B cell (primary cell): ENCODE results near the gene GOLT1B. TPM values are rescaled to one million over a fixed set of nuclear protein-coding genes. Genes with fewer than 3 reads are reported as not detected.

ENCODE experiments used
- ATAC-seq: fragments of 200-7000 bp; cut with Tn5 transposase; one replicate; pipeline ENCODE4 v1.10.0; 2021; ENCODE audit warnings: low read depth, mild to moderate bottlenecking, moderate number of reproducible peaks, moderate library complexity
- CTCF ChIA-PET: fragments of 350-600 bp; sonication (Branson Sonifier 250); formaldehyde crosslinking; loops from one replicate; lab custom pipeline; 2021; ENCODE audit warnings: antibody characterized with exemption, inconsistent platforms; lab: Charles Lee
- POLR2A ChIA-PET: fragments of 350-600 bp; sonication (Branson Sonifier 250); formaldehyde crosslinking; loops from one replicate; lab custom pipeline; 2021; ENCODE audit warnings: antibody characterized with exemption; lab: Charles Lee
- DNase-seq: peaks from one replicate; pipeline ENCODE4 v3.0.0; 2013
- H2AFZ ChIP-seq: 2 replicates; pipeline ENCODE4 v1.6.1; 2012; ENCODE audit warnings: mild to moderate bottlenecking, low read depth, low read length; ENCODE audit not compliant: insufficient read depth, poor library complexity, severe bottlenecking
- H3K27ac ChIP-seq, 2 donors: 1 replicate in 1 of 2; 2 replicates in 1 of 2; pipeline ENCODE4 v1.5.1; 2012 to 2013; ENCODE audit warnings: low read length in 2 of 2, mild to moderate bottlenecking in 2 of 2, moderate library complexity in 1 of 2
- H3K27me3 ChIP-seq, 4 experiments: fragments of 200-600 bp in 1 of 4; sonication (generic) in 1 of 4; replicated peaks in 1 of 4; 1 replicate in 2 of 4; 2 replicates in 2 of 4; pipeline versions ENCODE4 v1.6.1 to v1.7.0; 2013 to 2016; ENCODE audit warnings: low read length in 3 of 4, mild to moderate bottlenecking in 2 of 4, mixed read lengths in 1 of 4, moderate library complexity in 1 of 4; ENCODE audit not compliant: insufficient read depth in 4 of 4, control insufficient read depth in 3 of 4; ENCODE audit errors: control extremely low read depth in 1 of 4
- H3K36me3 ChIP-seq, 2 experiments: replicated peaks in 1 of 2; 1 replicate in 1 of 2; 2 replicates in 1 of 2; pipeline versions ENCODE4 v1.6.1 to v1.7.1; 2013; ENCODE audit warnings: low read length in 1 of 2; ENCODE audit not compliant: insufficient read depth in 2 of 2, control insufficient read depth in 1 of 2; ENCODE audit errors: control extremely low read depth in 1 of 2, extremely low read depth in 1 of 2
- H3K4me1 ChIP-seq, 2 donors: fragments of 200-600 bp in 1 of 2; sonication (generic) in 1 of 2; 1 replicate in 1 of 2; 2 replicates in 1 of 2; pipeline versions ENCODE4 v1.5.1 to v1.6.1; 2013 to 2017; ENCODE audit warnings: low read length in 2 of 2; ENCODE audit not compliant: control insufficient read depth in 2 of 2, insufficient read depth in 2 of 2
- H3K4me2 ChIP-seq: replicated peaks from 2 replicates; pipeline ENCODE3; 2012; ENCODE audit warnings: mild to moderate bottlenecking, low read depth, low read length; ENCODE audit not compliant: poor library complexity, severe bottlenecking
- H3K4me3 ChIP-seq, 5 experiments: fragments of 200-600 bp in 1 of 5; sonication (generic) in 1 of 5; 1 replicate in 3 of 5; 2 replicates in 2 of 5; pipeline versions ENCODE4 v1.5.1 to v1.7.0; 2011 to 2016; ENCODE audit warnings: low read length in 4 of 5, mild to moderate bottlenecking in 4 of 5, low read depth in 2 of 5, control low read depth in 1 of 5, moderate library complexity in 1 of 5; ENCODE audit not compliant: insufficient read depth in 1 of 5; ENCODE audit errors: control extremely low read depth in 1 of 5, extremely low read depth in 1 of 5
- H3K79me2 ChIP-seq: fragments of 200-600 bp; sonication (generic); one replicate; pipeline ENCODE4 v1.6.0; 2016; ENCODE audit warnings: low read length; ENCODE audit not compliant: control insufficient read depth, insufficient read depth
- H3K9ac ChIP-seq: fragments of 200-600 bp; sonication (generic); 2 replicates; pipeline ENCODE4 v1.6.1; 2017; ENCODE audit warnings: mild to moderate bottlenecking, low read length, moderate library complexity
- H3K9me3 ChIP-seq, 3 donors: one replicate each; pipeline versions ENCODE4 v1.6.1 to v1.7.1; 2013; ENCODE audit warnings: low read length in 2 of 3; ENCODE audit not compliant: control insufficient read depth in 2 of 3, insufficient read depth in 1 of 3; ENCODE audit errors: control extremely low read depth in 1 of 3
- H4K20me1 ChIP-seq: 2 replicates; pipeline ENCODE4 v1.6.0; 2012; ENCODE audit warnings: mild to moderate bottlenecking, low read length; ENCODE audit not compliant: insufficient read depth, control insufficient read depth, poor library complexity, severe bottlenecking
- H3K27ac Mint-ChIP-seq: one replicate; pipeline ENCODE4 v1.8.0; 2021; ENCODE audit warnings: mixed read lengths
- H3K27me3 Mint-ChIP-seq: one replicate; pipeline ENCODE4 v1.8.0; 2021; ENCODE audit warnings: mixed read lengths
- H3K4me1 Mint-ChIP-seq: one replicate; pipeline ENCODE4 v1.8.0; 2021; ENCODE audit warnings: mixed read lengths
- H3K4me3 Mint-ChIP-seq: one replicate; pipeline ENCODE4 v1.8.0; 2021; ENCODE audit warnings: mixed read lengths
- H3K9me3 Mint-ChIP-seq: one replicate; pipeline ENCODE4 v1.8.0; 2022; ENCODE audit warnings: mixed read lengths; ENCODE audit not compliant: insufficient read depth
- CTCF ChIP-seq: fragments of 200-600 bp; IDR thresholded peaks from one replicate; pipeline ENCODE4 v1.8.0; 2022; ENCODE audit warnings: antibody characterized with exemption, mild to moderate bottlenecking
- EZH2 ChIP-seq: IDR thresholded peaks from 2 replicates; pipeline ENCODE4 v1.6.1; 2012; ENCODE audit warnings: borderline replicate concordance, low read depth, mild to moderate bottlenecking, moderate library complexity, low read length; ENCODE audit not compliant: insufficient read depth, poor library complexity, severe bottlenecking
- WGBS: methylation state at CpG from one replicate; pipeline ENCODE4 v1.1.5; 2013; ENCODE audit warnings: missing lambda C conversion rate; ENCODE audit not compliant: insufficient coverage; 5-methylcytosine and 5-hydroxymethylcytosine counted together
- intact Hi-C: fragments of 100-400 bp; cut with micrococcal nuclease; formaldehyde crosslinking; loops from one replicate; pipeline ENCODE4 v1.10.0; 2022
- polyA plus RNA-seq: library from polyadenylated mRNA; depleted of rRNA; stranded (reverse); fragments of >200 nt; gene quantifications from 2 replicates; pipeline ENCODE4 v1.2.3, GENCODE V29; 2012
- total RNA-seq, 2 donors: library from RNA; stranded (reverse); fragments of 120-200 nt in 1 of 2; gene quantifications; 1 replicate in 1 of 2; 2 replicates in 1 of 2; pipeline versions ENCODE4 v1.2.3 to v1.2.4, GENCODE V29; 2013 to 2022

The GOLT1B gene
- total and polyA plus RNA-seq, 2 donors (not counting 1 experiment from before 2014, with no cell fraction given) = 8.2 to 25.1 TPM

- ChIA-PET CTCF (interaction anchor here (0.6 kb wide), 1 partner anchor 30 kb away, joined by 3 read pairs; no protein-coding TSS in a partner anchor), POLR2A (no interaction called here)
- DNase-seq = no peak
- Histone ChIP-seq H3K27ac (peak overlapping the region in 1 of 2 donors; percentile 2), H3K36me3 (peaks cover 3 to 84% of the 10 kb centered on the region in 2 experiments), H3K4me1 (no peaks in the 10 kb centered on the region), H4K20me1 (no peaks in the 10 kb centered on the region), H3K9ac (no peak overlapping the region), H3K27me3 (no peaks in the 10 kb centered on the region), H3K79me2 (no peaks in the 10 kb centered on the region), H2AFZ (no peak overlapping the region), H3K4me3 (no peak overlapping the region), H3K9me3 (no peaks in the 10 kb centered on the region), H3K4me2 (no peak overlapping the region)
- Mint-ChIP-seq H3K27ac (no peak overlapping the region), H3K27me3 (no peaks in the 10 kb centered on the region), H3K9me3 (no peaks in the 10 kb centered on the region), H3K4me3 (no peak overlapping the region), H3K4me1 (no peaks in the 10 kb centered on the region)
- TF ChIP-seq CTCF (no peak), EZH2 (no peak)
- no peak for ATAC-seq
- 58% methylated on average over 6 of the region's 10 CpGs for WGBS
- intact Hi-C loops = no loop called here
Measured at GRCh38 chr12:21478756-21479455, 22.7 kb upstream of the GOLT1B start.

GRCh38 chr12:21483531-21483930, 18.1 kb upstream of the GOLT1B start:
- Histone ChIP-seq H3K27me3 (no peaks in the 10 kb centered on the region), H3K9me3 (peaks cover 0 to 2% (median 0%) of the 10 kb centered on the region in 3 donors), H4K20me1 (no peaks in the 10 kb centered on the region), H3K36me3 (peaks cover 3 to 58% of the 10 kb centered on the region in 2 experiments), H3K79me2 (no peaks in the 10 kb centered on the region), H3K4me2 (no peak overlapping the region), H3K27ac (no peak overlapping the region), H3K9ac (no peak overlapping the region), H3K4me3 (no peak overlapping the region), H3K4me1 (no peaks in the 10 kb centered on the region), H2AFZ (no peak overlapping the region)
- Mint-ChIP-seq H3K9me3 (no peaks in the 10 kb centered on the region), H3K27me3 (no peaks in the 10 kb centered on the region), H3K4me3 (no peak overlapping the region), H3K27ac (no peak overlapping the region), H3K4me1 (peaks cover 2% of the 10 kb centered on the region)
- DNase-seq (no peak), ATAC-seq (no peak)
- intact Hi-C loops = no loop called here
- WGBS = no CpG with 5 or more reads among the region's 3 CpGs
- TF ChIP-seq CTCF = no peak
- no peak for TF ChIP-seq EZH2
- ChIA-PET POLR2A (no interaction called here), CTCF (no interaction called here)
